ENCODE results near the gene USP35. TPM values are rescaled to one million over a fixed set of nuclear protein-coding genes. Genes with fewer than 3 reads are reported as not detected.

The USP35 gene
- total and polyA plus RNA-seq, 2 experiments from 2014 or later = 2.9 to 7.3 TPM

- no peaks in the 10 kb centered on the region for H3K9me3 ChIP-seq (ENCODE audit: low read depth)
- peaks cover 17% of the 10 kb centered on the region for H3K4me1 ChIP-seq (ENCODE audit: insufficient read depth)
- no peaks in the 10 kb centered on the region for H3K27me3 ChIP-seq
- 92% methylated on average over 3 of the region's 3 CpGs for WGBS (ENCODE audit: low lambda C conversion rate, missing lambda C conversion rate)
- no peaks in the 10 kb centered on the region for H3K36me3 ChIP-seq (replicated peaks; ENCODE audit: insufficient read depth, low read depth)
- H2AFZ ChIP-seq = no peak overlapping the region
- no peak for DNase-seq (ENCODE audit: low spot score)
- H3K4me2 ChIP-seq = no peak overlapping the region
- H3K79me2 ChIP-seq = no peaks in the 10 kb centered on the region
- TF ChIP-seq EZH2 (IDR thresholded peaks at IDR 0.05; ENCODE audit: borderline replicate concordance) (no peak), EZH2phosphoT487 (IDR thresholded peaks at IDR 0.05; ENCODE audit: low read depth, severe bottlenecking, unreplicated experiment) (no peak)
- TF ChIP-seq, protein P1, sequence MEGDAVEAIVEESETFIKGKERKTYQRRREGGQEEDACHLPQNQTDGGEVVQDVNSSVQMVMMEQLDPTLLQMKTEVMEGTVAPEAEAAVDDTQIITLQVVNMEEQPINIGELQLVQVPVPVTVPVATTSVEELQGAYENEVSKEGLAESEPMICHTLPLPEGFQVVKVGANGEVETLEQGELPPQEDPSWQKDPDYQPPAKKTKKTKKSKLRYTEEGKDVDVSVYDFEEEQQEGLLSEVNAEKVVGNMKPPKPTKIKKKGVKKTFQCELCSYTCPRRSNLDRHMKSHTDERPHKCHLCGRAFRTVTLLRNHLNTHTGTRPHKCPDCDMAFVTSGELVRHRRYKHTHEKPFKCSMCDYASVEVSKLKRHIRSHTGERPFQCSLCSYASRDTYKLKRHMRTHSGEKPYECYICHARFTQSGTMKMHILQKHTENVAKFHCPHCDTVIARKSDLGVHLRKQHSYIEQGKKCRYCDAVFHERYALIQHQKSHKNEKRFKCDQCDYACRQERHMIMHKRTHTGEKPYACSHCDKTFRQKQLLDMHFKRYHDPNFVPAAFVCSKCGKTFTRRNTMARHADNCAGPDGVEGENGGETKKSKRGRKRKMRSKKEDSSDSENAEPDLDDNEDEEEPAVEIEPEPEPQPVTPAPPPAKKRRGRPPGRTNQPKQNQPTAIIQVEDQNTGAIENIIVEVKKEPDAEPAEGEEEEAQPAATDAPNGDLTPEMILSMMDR (IDR thresholded peaks at IDR 0.05; ENCODE audit: poor library complexity) = no peak
- H3K9me2 ChIP-seq (replicated peaks; ENCODE audit: insufficient read depth) = no peaks in the 10 kb centered on the region
- H4K20me1 ChIP-seq (ENCODE audit: insufficient read depth, poor library complexity, severe bottlenecking) = no peaks in the 10 kb centered on the region
- H3K27ac ChIP-seq = peak overlapping the region; percentile 56
- H3K4me3 ChIP-seq = no peak overlapping the region
Measured at GRCh38 chr11:78257654-78258053, 68.9 kb downstream of the USP35 start.

- Histone ChIP-seq H3K4me1 (ENCODE audit: insufficient read depth) (peaks cover 18% of the 10 kb centered on the region), H2AFZ (no peak overlapping the region), H3K9me2 (replicated peaks; ENCODE audit: insufficient read depth) (no peaks in the 10 kb centered on the region), H3K79me2 (peaks cover 5% of the 10 kb centered on the region), H3K27me3 (no peaks in the 10 kb centered on the region), H4K20me1 (ENCODE audit: insufficient read depth, poor library complexity, severe bottlenecking) (no peaks in the 10 kb centered on the region), H3K9me3 (ENCODE audit: low read depth) (no peaks in the 10 kb centered on the region), H3K4me3 (no peak overlapping the region), H3K4me2 (no peak overlapping the region), H3K36me3 (replicated peaks; ENCODE audit: insufficient read depth, low read depth) (no peaks in the 10 kb centered on the region), H3K27ac (peak overlapping the region; percentile 13)
- WGBS (ENCODE audit: low lambda C conversion rate, missing lambda C conversion rate) = 55% methylated on average over 8 of the region's 8 CpGs
- TF ChIP-seq EZH2 (IDR thresholded peaks at IDR 0.05; ENCODE audit: borderline replicate concordance) (no peak), EZH2phosphoT487 (IDR thresholded peaks at IDR 0.05; ENCODE audit: low read depth, severe bottlenecking, unreplicated experiment) (no peak)
- TF ChIP-seq, protein P1 (IDR thresholded peaks at IDR 0.05; ENCODE audit: poor library complexity) = no peak
- DNase-seq (ENCODE audit: low spot score) = no peak
Measured at GRCh38 chr11:78259777-78260487, 71.2 kb downstream of the USP35 start.

GRCh38 chr11:78261367-78261766, 72.6 kb downstream of the USP35 start:
- 48% methylated on average over 4 of the region's 4 CpGs for WGBS (ENCODE audit: low lambda C conversion rate, missing lambda C conversion rate)
- Histone ChIP-seq H4K20me1 (ENCODE audit: insufficient read depth, poor library complexity, severe bottlenecking) (no peaks in the 10 kb centered on the region), H3K9me2 (replicated peaks; ENCODE audit: insufficient read depth) (no peaks in the 10 kb centered on the region), H3K4me2 (no peak overlapping the region), H3K27ac (no peak overlapping the region), H3K27me3 (no peaks in the 10 kb centered on the region), H3K79me2 (peaks cover 5% of the 10 kb centered on the region), H3K9me3 (ENCODE audit: low read depth) (no peaks in the 10 kb centered on the region), H2AFZ (no peak overlapping the region), H3K4me1 (ENCODE audit: insufficient read depth) (peaks cover 18% of the 10 kb centered on the region), H3K36me3 (replicated peaks; ENCODE audit: insufficient read depth, low read depth) (no peaks in the 10 kb centered on the region), H3K4me3 (no peak overlapping the region)
- no peak for TF ChIP-seq EZH2phosphoT487 (IDR thresholded peaks at IDR 0.05; ENCODE audit: low read depth, severe bottlenecking, unreplicated experiment)
- no peak for TF ChIP-seq EZH2 (IDR thresholded peaks at IDR 0.05; ENCODE audit: borderline replicate concordance)
- TF ChIP-seq, protein P1 (IDR thresholded peaks at IDR 0.05; ENCODE audit: poor library complexity) = no peak
- no peak for DNase-seq (ENCODE audit: low spot score)

Data from hepatocyte (in vitro differentiated cells).